ENCODE data around the gene DNAJA3. TPM values are rescaled to one million over a fixed set of nuclear protein-coding genes. Genes with fewer than 3 reads are reported as not detected.

Gene DNAJA3
- total RNA-seq, 1 experiment from 2014 or later: 56.2 TPM

DNA sequence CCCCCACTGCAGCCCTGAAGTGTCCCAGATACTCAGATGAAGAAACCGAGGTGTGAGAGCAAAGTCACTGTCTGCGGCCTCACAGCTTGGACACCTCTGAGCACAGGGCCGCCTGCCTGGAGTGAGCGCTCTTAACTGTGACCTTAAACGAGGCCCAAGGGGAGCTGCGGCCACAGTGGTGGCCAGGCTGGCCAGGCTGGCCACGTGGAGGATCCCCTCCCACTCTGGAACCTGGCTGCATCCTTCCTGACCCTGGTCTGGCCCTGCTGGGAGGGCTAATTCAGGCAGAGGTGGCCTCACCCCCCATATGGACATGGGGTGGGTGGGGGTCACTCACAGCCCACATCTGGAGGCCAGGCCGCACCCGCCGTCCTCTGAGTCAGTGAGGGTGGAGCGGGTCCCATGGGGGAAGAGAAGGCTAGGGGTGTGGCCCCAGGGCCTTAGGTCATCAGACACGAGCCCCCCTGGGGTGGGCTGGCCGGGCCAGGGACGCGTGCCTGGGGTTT lies 47.5 kb upstream of the DNAJA3 start:
- Histone ChIP-seq H4K8ac (replicated peaks; ENCODE audit: insufficient read length, low read depth, low read length) (no peak overlapping the region), H3K23me2 (ENCODE audit: insufficient read length, low read depth, low read length, poor library complexity, severe bottlenecking) (no peaks in the 10 kb centered on the region), H3K9me3 (ENCODE audit: control insufficient read depth, low read depth, low read length) (no peaks in the 10 kb centered on the region), H3K79me2 (ENCODE audit: insufficient read depth, low read length) (peaks cover 1% of the 10 kb centered on the region; the same call in 1 of the 2 replicates), H3K27me3 (ENCODE audit: insufficient read depth, low read length) (no peaks in the 10 kb centered on the region), H2BK120ac (ENCODE audit: low read depth, low read length, poor library complexity, severe bottlenecking) (no peak overlapping the region), H3K4ac (ENCODE audit: low read depth, low read length) (no peak overlapping the region), H3K4me2 (ENCODE audit: insufficient read depth, insufficient read length, low read length) (no peak overlapping the region), H4K5ac (ENCODE audit: insufficient read length, low read depth, low read length) (no peak overlapping the region), H2AK5ac (ENCODE audit: insufficient read length, low read length) (no peak overlapping the region), H3K56ac (ENCODE audit: insufficient read length, low read depth, low read length) (no peak overlapping the region), H3K23ac (ENCODE audit: insufficient read length, low read depth, low read length) (no peak overlapping the region), H2BK12ac (ENCODE audit: insufficient read length, low read depth, low read length) (no peak overlapping the region), H4K20me1 (ENCODE audit: control insufficient read depth, insufficient read depth, insufficient read length) (no peaks in the 10 kb centered on the region), H3K79me1 (ENCODE audit: insufficient read depth, low read depth, low read length, poor library complexity, severe bottlenecking) (no peaks in the 10 kb centered on the region), H2BK15ac (ENCODE audit: low read depth, low read length) (no peak overlapping the region), H3K9ac (ENCODE audit: extremely low read depth, insufficient read length, low read length) (no peak overlapping the region), H2BK20ac (ENCODE audit: low read depth, low read length, poor library complexity, severe bottlenecking) (no peak overlapping the region), H3K27ac (ENCODE audit: insufficient read length, low read depth, low read length) (no peak overlapping the region), H4K91ac (ENCODE audit: insufficient read length, low read depth, low read length) (no peak overlapping the region), H2AFZ (ENCODE audit: low read length) (no peak overlapping the region), H3T11ph (ENCODE audit: low read length) (no peak overlapping the region), H3K4me1 (ENCODE audit: insufficient read depth, low read length) (peaks cover 11% of the 10 kb centered on the region; the same call in 1 of the 2 replicates), H3K14ac (ENCODE audit: insufficient read depth, low read length) (no peak overlapping the region), H2BK5ac (ENCODE audit: insufficient read length, low read length) (no peak overlapping the region), H3K18ac (ENCODE audit: insufficient read length, low read depth, low read length) (peak overlapping the region; percentile 5)
- DNase-seq: no peak
- Mint-ChIP-seq H3K4me1 (peaks cover 28 to 53% of the 10 kb centered on the region in 2 experiments), H3K36me3 (ENCODE audit: insufficient read depth in 1 of 3, low read depth in 3 of 3) (peaks cover 0 to 3% (median 3%) of the 10 kb centered on the region in 3 experiments; a peak in 3 of 7 replicates), H3K27ac (peak overlapping the region; percentile 27 to 93 (median 41); a peak in 3 of 7 replicates), H3K9me3 (no peaks in the 10 kb centered on the region), H3K27me3 (ENCODE audit: low read depth) (no peaks in the 10 kb centered on the region), H3K4me3 (peak overlapping the region in 1 of 2 experiments; percentile 43; a peak in 1 of 5 replicates)
- no CpG with 5 or more reads among the region's 15 CpGs for WGBS (ENCODE audit: extremely low coverage, insufficient read length, low lambda C conversion rate)
- TF ChIP-seq CTCF (conservative IDR thresholded peaks at IDR 0.05): no peak

All from H9 (cell line).